Progenitor cell of endocrine pancreas (in vitro differentiated cells): ENCODE results near the gene OSGIN1. TPM values are rescaled to one million over a fixed set of nuclear protein-coding genes. Genes with fewer than 3 reads are reported as not detected.

Experiments used
- DNase-seq: peaks from one replicate; pipeline ENCODE4 v3.0.0; 2021; ENCODE audit warnings: low spot score; ENCODE audit not compliant: unreplicated experiment
- H3K27ac Mint-ChIP-seq: 2 replicates; pipeline ENCODE4 v1.8.0; 2021; ENCODE audit warnings: mild to moderate bottlenecking, moderate library complexity, mixed read lengths
- H3K27me3 Mint-ChIP-seq: 2 replicates; pipeline ENCODE4 v1.8.0; 2021; ENCODE audit warnings: mixed read lengths
- H3K36me3 Mint-ChIP-seq: 2 replicates; pipeline ENCODE4 v1.8.0; 2022; ENCODE audit warnings: mixed read lengths; ENCODE audit not compliant: insufficient read depth
- H3K4me1 Mint-ChIP-seq: 2 replicates; pipeline ENCODE4 v1.8.0; 2021; ENCODE audit warnings: low read depth, mixed read lengths
- H3K4me3 Mint-ChIP-seq: 2 replicates; pipeline ENCODE4 v1.8.0; 2021; ENCODE audit warnings: low read depth, mild to moderate bottlenecking, moderate library complexity, mixed read lengths
- H3K9me3 Mint-ChIP-seq: 2 replicates; pipeline ENCODE4 v1.8.0; 2021; ENCODE audit warnings: low read depth, mixed read lengths
- CTCF ChIP-seq: fragments of 200-600 bp; sonication (generic); IDR thresholded peaks from one replicate; pipeline ENCODE4 v1.5.0; 2021; ENCODE audit warnings: antibody characterized with exemption, mild to moderate bottlenecking; ENCODE audit not compliant: unreplicated experiment
- total RNA-seq: library from RNA; stranded (reverse); gene quantifications from 2 replicates; pipeline ENCODE4 v1.2.1, GENCODE V29; 2021

OSGIN1 gene
- total RNA-seq, 1 donor from 2014 or later = 2.7 TPM

GRCh38 chr16:83924686-83925085 is 28.4 kb upstream of the OSGIN1 start:
- Mint-ChIP-seq H3K36me3 (peaks cover 10% of the 10 kb centered on the region), H3K9me3 (no peaks in the 10 kb centered on the region), H3K27ac (no peak overlapping the region), H3K4me3 (no peak overlapping the region), H3K27me3 (no peaks in the 10 kb centered on the region), H3K4me1 (peaks cover 5% of the 10 kb centered on the region)
- DNase-seq = no peak
- no peak for TF ChIP-seq CTCF

GRCh38 chr16:83925095-83925905 is 27.7 kb upstream of the OSGIN1 start:
- Mint-ChIP-seq H3K4me1 (peaks cover 5% of the 10 kb centered on the region), H3K4me3 (no peak overlapping the region), H3K27me3 (no peaks in the 10 kb centered on the region), H3K36me3 (peaks cover 7% of the 10 kb centered on the region), H3K9me3 (no peaks in the 10 kb centered on the region), H3K27ac (peak overlapping the region; percentile 1)
- TF ChIP-seq CTCF = no peak
- no peak for DNase-seq

GRCh38 chr16:83925957-83926725 is 26.9 kb upstream of the OSGIN1 start:
- Mint-ChIP-seq H3K36me3 (peaks cover 4% of the 10 kb centered on the region), H3K27me3 (no peaks in the 10 kb centered on the region), H3K9me3 (no peaks in the 10 kb centered on the region), H3K4me3 (no peak overlapping the region), H3K27ac (peak overlapping the region; percentile 56), H3K4me1 (peaks cover 5% of the 10 kb centered on the region)
- no peak for DNase-seq
- no peak for TF ChIP-seq CTCF

- H3K9me3 Mint-ChIP-seq = no peaks in the 10 kb centered on the region
- DNase-seq = peak; percentile 90
- H3K36me3 Mint-ChIP-seq = peaks cover 4% of the 10 kb centered on the region
- no peaks in the 10 kb centered on the region for H3K27me3 Mint-ChIP-seq
- peak overlapping the region; percentile 94 for H3K27ac Mint-ChIP-seq
- peak; percentile 98 for TF ChIP-seq CTCF
- H3K4me3 Mint-ChIP-seq = peak overlapping the region; percentile 64
- peaks cover 5% of the 10 kb centered on the region for H3K4me1 Mint-ChIP-seq
Measured at GRCh38 chr16:83926726-83927397, 26.2 kb upstream of the OSGIN1 start.
